WI38 (cell line): ENCODE results near the gene MED13L.

Experiments used
- H3K4me3 ChIP-seq: 2 replicates; pipeline ENCODE4 v1.5.1; 2011; ENCODE audit warnings: low read depth, mild to moderate bottlenecking, control low read depth, low read length
- TF ChIP-seq, protein P1 (sequence below): IDR thresholded peaks from 2 replicates; pipeline ENCODE4 v1.5.1; 2012; ENCODE audit warnings: low read depth, mild to moderate bottlenecking, control low read depth, low read length

The MED13L gene

DNA sequence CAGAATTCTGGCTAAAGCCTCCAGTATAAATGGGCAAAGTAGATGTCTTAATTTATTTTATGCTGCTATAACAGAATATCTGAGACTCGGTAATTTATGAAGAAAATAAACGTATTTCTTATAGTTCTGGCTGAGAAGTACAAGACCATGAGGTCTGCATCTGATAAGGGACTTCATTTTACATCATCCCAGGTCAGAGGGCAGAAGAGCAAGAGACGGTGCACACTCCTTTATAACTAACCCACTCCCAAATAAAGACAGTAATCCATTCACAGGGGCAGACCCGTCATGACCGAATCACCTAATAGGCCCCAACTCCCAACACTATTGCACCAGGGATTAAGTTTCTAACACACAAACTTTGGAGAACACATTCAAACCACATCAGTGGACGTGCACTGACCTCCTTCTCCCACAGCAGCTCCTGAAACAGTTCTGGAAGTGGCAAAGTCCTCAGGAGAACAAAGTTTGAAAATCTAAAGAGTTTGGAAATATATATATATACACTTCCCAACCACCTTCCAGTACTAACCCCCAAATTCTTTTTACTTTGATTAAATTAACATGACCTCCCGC is 116.5 kb downstream of the MED13L start:
- TF ChIP-seq, protein P1, sequence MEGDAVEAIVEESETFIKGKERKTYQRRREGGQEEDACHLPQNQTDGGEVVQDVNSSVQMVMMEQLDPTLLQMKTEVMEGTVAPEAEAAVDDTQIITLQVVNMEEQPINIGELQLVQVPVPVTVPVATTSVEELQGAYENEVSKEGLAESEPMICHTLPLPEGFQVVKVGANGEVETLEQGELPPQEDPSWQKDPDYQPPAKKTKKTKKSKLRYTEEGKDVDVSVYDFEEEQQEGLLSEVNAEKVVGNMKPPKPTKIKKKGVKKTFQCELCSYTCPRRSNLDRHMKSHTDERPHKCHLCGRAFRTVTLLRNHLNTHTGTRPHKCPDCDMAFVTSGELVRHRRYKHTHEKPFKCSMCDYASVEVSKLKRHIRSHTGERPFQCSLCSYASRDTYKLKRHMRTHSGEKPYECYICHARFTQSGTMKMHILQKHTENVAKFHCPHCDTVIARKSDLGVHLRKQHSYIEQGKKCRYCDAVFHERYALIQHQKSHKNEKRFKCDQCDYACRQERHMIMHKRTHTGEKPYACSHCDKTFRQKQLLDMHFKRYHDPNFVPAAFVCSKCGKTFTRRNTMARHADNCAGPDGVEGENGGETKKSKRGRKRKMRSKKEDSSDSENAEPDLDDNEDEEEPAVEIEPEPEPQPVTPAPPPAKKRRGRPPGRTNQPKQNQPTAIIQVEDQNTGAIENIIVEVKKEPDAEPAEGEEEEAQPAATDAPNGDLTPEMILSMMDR, result no peak
- no peak overlapping the region for H3K4me3 ChIP-seq

DNA sequence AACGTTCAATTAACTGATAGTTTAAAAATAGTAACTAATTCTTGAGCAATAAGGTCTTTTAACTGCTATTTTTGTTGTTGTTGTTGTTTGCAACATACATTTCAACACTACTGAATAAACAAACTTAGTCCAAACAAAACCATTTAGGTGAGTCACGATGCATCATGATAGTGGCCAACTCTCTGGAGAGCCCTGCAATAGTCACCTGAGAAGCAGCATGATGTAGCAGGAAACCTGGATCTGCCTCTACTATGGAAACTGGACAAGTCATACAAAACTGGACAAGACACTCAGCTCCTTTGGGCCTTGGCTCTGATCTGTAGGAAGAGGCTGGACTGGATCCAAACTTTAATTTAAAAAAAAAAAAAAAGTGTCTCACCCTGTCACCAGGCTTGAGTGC is 117.3 kb downstream of the MED13L start:
- no peak overlapping the region for H3K4me3 ChIP-seq
- TF ChIP-seq, protein P1, result no peak

DNA sequence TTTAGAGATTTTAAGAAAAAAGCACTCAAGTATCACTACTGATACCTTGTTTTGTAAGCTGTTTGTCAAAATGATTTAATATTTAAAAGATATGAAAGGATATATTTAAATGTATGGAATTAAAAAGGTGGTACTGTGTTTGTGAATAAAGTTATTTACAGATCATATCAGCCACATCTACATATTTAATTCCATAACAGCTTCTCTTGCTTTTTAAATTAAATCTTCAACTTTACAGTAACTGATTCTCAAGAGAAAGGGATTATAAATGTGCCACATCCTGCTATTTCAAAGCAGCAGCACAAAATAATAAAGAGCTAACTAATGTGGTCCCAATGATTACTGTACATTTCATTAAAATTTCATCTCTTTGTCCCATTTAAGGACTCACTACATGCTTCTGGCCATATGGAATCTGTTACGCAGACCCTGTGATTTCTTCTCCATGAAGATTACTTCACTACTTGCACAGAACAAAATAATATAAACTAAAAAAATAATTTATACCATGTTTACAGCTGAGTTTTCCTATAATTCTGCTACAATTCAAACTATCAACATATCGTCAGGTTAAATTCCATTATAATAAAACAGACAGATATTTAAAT is 117.8 kb downstream of the MED13L start:
- TF ChIP-seq, protein P1, result no peak
- no peak overlapping the region for H3K4me3 ChIP-seq

DNA sequence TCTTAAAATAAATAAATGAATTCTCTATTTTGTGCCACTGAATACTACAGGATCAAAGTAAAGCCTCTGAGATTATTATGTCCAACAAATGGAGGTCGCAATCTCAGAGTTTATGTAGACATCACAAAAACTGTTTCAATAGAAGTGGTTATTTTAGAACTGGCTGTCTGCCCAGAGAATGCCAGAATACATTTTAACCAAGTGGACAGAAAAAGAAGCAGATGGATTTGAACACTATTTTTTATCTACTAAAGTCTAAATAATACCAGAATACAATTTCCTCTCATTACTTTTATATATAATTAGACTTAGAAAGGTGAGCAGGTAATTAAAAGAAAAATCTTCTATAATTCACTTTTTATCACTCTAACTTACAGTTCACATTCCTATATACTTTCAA is 118.3 kb downstream of the MED13L start:
- TF ChIP-seq, protein P1, result no peak
- H3K4me3 ChIP-seq, result no peak overlapping the region

DNA sequence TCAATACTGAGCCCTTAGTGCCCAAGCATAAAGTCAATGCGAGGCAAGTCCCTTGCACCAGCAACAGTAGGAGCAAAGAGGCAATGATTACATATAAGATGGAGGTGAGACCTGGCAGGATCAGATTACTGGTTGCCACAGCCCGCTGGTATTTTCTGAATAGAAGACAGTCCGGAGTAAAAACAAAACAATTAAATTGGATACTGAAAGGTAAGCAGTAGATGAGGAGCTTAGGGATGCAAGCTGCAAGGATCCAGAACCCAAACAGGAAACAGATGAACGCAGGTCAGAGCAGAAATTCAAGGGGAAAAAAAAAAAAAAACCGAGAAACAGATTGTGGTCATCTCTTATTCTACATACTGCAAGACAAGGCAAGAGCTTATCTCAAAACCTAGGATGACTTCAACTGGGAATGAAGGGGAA is 119.6 kb downstream of the MED13L start:
- TF ChIP-seq, protein P1, result no peak
- H3K4me3 ChIP-seq, result no peak overlapping the region

DNA sequence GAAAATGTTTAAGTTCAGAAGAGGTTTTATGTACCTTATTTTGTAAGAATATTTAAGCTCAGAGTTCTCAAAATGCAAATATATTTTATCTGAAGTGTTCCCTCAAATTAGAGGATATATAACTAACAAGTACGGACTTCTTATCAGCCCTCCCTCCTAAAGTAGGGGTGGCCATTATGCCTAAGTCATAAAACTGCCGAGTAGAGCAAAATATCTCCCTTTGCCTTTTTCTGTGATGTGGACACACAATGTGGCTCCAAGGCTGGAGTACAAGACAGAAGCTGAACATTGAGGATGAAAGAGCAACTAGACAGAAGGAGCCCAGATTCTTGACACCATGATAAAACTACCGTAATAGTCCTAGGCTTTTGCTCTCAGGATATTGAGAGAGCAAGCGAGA is 120.9 kb downstream of the MED13L start:
- H3K4me3 ChIP-seq, result no peak overlapping the region
- TF ChIP-seq, protein P1, result no peak

DNA sequence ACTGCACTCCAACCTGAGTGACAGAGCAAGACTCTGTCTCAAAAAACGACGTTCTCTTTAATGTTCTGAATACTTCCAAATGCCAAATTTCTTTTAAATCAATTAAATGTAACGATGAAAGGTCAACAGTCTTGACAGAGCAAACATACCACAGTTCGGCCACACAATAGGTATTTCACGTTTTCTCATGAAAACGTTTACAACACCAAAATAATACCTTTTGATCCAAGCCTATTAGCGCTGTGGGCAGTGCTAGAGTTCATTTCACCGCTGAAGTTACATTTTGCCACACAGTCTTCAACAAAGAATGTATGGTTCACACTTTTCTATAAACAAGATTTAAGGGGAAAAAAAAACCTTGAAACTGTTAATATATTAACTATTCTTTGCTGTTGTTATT is 122.1 kb downstream of the MED13L start:
- TF ChIP-seq, protein P1, result no peak

More for the DNA sequence above, 122.1 kb downstream of the MED13L start:
- no peak overlapping the region for H3K4me3 ChIP-seq
